Left forelimb (tissue), 1 donor: ENCODE data around the gene PSMB3.

Experiments
- DNase-seq: peaks from one replicate; pipeline ENCODE4 v3.0.0-alpha.2; 2018; ENCODE audit warnings: low spot score

The PSMB3 gene

GRCh38 chr17:38752308-38753070 is at the start of gene PSMB3:
Gene PSMB3 (plus strand): TSS chr17:38752741. CDS start chr17:38752827, 86 bp downstream.
- peak; percentile 95 for DNase-seq

- DNase-seq, result no peak
Measured at GRCh38 chr17:38702916-38703741, 49.4 kb upstream of the PSMB3 start.

GRCh38 chr17:38703742-38704605 is 48.6 kb upstream of the PSMB3 start:
- peak; percentile 77 for DNase-seq

- DNase-seq, result peak; percentile 84
Measured at GRCh38 chr17:38704606-38705522, 47.7 kb upstream of the PSMB3 start, which contains the start of gene MLLT6. Gene MLLT6 (plus strand): TSS chr17:38705273. CDS start chr17:38705633, 360 bp downstream.

GRCh38 chr17:38705523-38705802 is 47.1 kb upstream of the PSMB3 start:
- no peak for DNase-seq

GRCh38 chr17:38705803-38706504 is 46.6 kb upstream of the PSMB3 start:
- no peak for DNase-seq

- no peak for DNase-seq
Measured at GRCh38 chr17:38706505-38707216, 45.9 kb upstream of the PSMB3 start.

- no peak for DNase-seq
Measured at GRCh38 chr17:38707678-38708351, 44.7 kb upstream of the PSMB3 start.

- no peak for DNase-seq
Measured at GRCh38 chr17:38709104-38709820, 43.3 kb upstream of the PSMB3 start.

GRCh38 chr17:38709864-38710603 is 42.5 kb upstream of the PSMB3 start:
- no peak for DNase-seq

GRCh38 chr17:38710604-38710962 is 42.0 kb upstream of the PSMB3 start:
- DNase-seq, result no peak

GRCh38 chr17:38710985-38711384 is 41.6 kb upstream of the PSMB3 start:
- no peak for DNase-seq

GRCh38 chr17:38711792-38712571 is 40.6 kb upstream of the PSMB3 start:
- DNase-seq, result no peak

GRCh38 chr17:38712593-38712992 is 39.9 kb upstream of the PSMB3 start:
- no peak for DNase-seq

GRCh38 chr17:38713456-38714075 is 39.0 kb upstream of the PSMB3 start:
- no peak for DNase-seq

GRCh38 chr17:38715216-38715943 is 37.2 kb upstream of the PSMB3 start:
- no peak for DNase-seq
